RWPE2 (cell line): ENCODE measurements around the gene CEP41.

Source experiments
- ATAC-seq: fragments of 200-7000 bp; cut with Tn5 transposase; 3 replicates; pipeline ENCODE4 v1.9.1; 2021; ENCODE audit warnings: low read depth
- DNase-seq: peaks from one replicate; pipeline ENCODE4 v3.0.0-alpha.2; 2020; ENCODE audit warnings: low spot score
- H3K27ac ChIP-seq: fragments of 450-650 bp; 2 replicates; pipeline ENCODE4 v1.5.1; 2017; ENCODE audit warnings: mild to moderate bottlenecking; ENCODE audit not compliant: poor library complexity, severe bottlenecking
- H3K27me3 ChIP-seq: fragments of 250-450 bp; sonication (Bioruptor Pico); 2 replicates; pipeline ENCODE4 v1.5.1; 2021; ENCODE audit warnings: mild to moderate bottlenecking, moderate library complexity; ENCODE audit not compliant: insufficient read depth, poor library complexity, severe bottlenecking
- H3K36me3 ChIP-seq: fragments of 250-450 bp; sonication (Bioruptor Pico); 2 replicates; pipeline ENCODE4 v1.5.1; 2020; ENCODE audit warnings: low read depth, mild to moderate bottlenecking, moderate library complexity
- H3K4me1 ChIP-seq: fragments of 250-450 bp; sonication (Bioruptor Pico); 2 replicates; pipeline ENCODE4 v1.5.1; 2021; ENCODE audit warnings: mild to moderate bottlenecking, moderate library complexity; ENCODE audit not compliant: insufficient read depth, poor library complexity, severe bottlenecking
- H3K4me3 ChIP-seq: fragments of 250-450 bp; sonication (Bioruptor Pico); 2 replicates; pipeline ENCODE4 v1.5.1; 2021; ENCODE audit warnings: mild to moderate bottlenecking, moderate library complexity; ENCODE audit not compliant: severe bottlenecking
- H3K9me3 ChIP-seq: fragments of 250-450 bp; sonication (Bioruptor Pico); 2 replicates; pipeline ENCODE4 v1.5.1; 2021; ENCODE audit warnings: mild to moderate bottlenecking, moderate library complexity; ENCODE audit not compliant: severe bottlenecking
- TF ChIP-seq, protein P1 (sequence below): fragments of 450-650 bp; IDR thresholded peaks from one replicate; pipeline ENCODE4 v1.5.1; 2017; ENCODE audit warnings: mild to moderate bottlenecking, moderate library complexity; ENCODE audit not compliant: poor library complexity, severe bottlenecking

The CEP41 gene

DNA sequence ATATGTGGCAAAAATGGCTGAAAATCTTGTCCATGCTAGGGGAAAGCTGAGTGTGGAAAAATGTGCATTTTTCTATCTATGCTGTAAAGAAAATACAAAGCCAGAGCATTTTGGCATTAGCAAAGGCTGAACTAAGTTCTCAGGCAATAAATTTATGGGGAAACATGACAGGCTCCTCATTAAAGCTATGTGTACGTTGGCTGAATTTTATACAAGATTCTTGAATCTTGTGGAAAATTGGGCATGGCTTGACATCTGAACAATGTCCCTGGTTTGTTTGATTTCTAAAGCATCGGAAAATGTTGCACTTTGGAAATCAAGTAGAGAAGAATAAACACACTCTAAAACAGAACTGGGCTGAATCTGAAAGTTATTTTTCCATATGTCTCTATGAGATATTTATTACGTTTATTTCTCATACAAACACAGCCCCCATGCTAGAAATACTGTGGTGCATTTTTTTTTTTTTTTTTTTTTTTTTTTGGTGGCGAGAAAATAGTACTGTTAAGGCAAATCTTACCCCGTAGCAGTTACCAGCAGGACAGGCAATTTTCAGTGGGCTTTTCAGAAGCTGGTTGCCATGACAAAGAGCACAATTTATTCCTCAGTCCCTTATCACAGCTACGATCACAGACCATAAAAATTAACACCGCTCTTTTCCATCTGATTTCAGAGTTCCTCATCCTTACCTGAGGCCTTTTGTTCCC lies 43.6 kb downstream of the CEP41 start:
- H3K4me1 ChIP-seq = no peaks in the 10 kb centered on the region
- H3K27me3 ChIP-seq = no peaks in the 10 kb centered on the region
- DNase-seq = no peak
- no peaks in the 10 kb centered on the region for H3K9me3 ChIP-seq
- H3K4me3 ChIP-seq = no peak overlapping the region
- no peak for ATAC-seq
- peaks cover 13% of the 10 kb centered on the region for H3K36me3 ChIP-seq
- TF ChIP-seq, protein P1, sequence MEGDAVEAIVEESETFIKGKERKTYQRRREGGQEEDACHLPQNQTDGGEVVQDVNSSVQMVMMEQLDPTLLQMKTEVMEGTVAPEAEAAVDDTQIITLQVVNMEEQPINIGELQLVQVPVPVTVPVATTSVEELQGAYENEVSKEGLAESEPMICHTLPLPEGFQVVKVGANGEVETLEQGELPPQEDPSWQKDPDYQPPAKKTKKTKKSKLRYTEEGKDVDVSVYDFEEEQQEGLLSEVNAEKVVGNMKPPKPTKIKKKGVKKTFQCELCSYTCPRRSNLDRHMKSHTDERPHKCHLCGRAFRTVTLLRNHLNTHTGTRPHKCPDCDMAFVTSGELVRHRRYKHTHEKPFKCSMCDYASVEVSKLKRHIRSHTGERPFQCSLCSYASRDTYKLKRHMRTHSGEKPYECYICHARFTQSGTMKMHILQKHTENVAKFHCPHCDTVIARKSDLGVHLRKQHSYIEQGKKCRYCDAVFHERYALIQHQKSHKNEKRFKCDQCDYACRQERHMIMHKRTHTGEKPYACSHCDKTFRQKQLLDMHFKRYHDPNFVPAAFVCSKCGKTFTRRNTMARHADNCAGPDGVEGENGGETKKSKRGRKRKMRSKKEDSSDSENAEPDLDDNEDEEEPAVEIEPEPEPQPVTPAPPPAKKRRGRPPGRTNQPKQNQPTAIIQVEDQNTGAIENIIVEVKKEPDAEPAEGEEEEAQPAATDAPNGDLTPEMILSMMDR = no peak
- H3K27ac ChIP-seq = no peak overlapping the region

DNA sequence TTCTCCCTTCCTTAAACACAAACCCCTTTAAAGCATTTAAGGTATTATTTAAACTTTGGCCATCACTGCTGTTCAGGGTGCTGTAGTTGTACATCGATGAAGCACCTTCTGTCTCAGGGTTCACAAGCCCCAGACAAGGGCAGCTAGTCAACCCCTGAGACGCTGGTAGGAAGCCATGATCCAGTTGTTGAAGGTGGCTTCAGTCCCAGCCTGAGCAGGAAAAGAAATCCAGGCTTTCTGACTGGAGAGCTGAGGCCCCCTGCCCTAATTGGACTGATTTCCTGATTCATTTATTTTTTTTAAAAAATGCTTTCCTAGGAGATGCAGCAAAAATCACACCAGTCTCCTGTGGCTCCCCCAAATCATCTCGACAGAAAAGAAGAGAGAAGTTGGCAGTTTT lies 44.7 kb downstream of the CEP41 start:
- H3K4me3 ChIP-seq = no peak overlapping the region
- no peaks in the 10 kb centered on the region for H3K4me1 ChIP-seq
- no peak for ATAC-seq
- H3K27me3 ChIP-seq = no peaks in the 10 kb centered on the region
- H3K36me3 ChIP-seq = peaks cover 10% of the 10 kb centered on the region
- no peak for DNase-seq
- H3K27ac ChIP-seq = no peak overlapping the region
- TF ChIP-seq, protein P1 = no peak
- H3K9me3 ChIP-seq = no peaks in the 10 kb centered on the region

DNA sequence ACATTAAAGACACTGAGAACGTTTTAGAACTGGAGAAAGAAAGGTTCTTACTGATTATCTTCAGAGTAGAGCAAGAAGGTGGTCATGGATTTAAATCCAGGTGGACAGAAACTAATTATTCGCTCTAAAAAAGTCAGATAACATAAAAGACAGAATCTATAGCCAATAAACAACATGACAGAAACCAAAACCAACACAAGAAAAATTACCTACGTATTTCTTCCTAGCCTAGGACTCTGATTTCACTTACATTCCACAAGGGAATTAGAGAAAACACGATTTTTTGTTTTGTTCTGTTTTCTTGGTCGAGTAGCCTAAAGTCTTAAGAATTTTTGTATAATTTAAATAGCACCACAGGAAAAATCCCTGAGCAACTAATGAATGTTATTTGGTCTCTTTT lies 45.4 kb downstream of the CEP41 start:
- Histone ChIP-seq H3K4me1 (no peaks in the 10 kb centered on the region), H3K27me3 (no peaks in the 10 kb centered on the region), H3K9me3 (no peaks in the 10 kb centered on the region), H3K4me3 (no peak overlapping the region), H3K27ac (no peak overlapping the region), H3K36me3 (peaks cover 7% of the 10 kb centered on the region; the same call in 1 of the 2 replicates)
- no peak for ATAC-seq
- DNase-seq = no peak
- TF ChIP-seq, protein P1 = no peak

DNA sequence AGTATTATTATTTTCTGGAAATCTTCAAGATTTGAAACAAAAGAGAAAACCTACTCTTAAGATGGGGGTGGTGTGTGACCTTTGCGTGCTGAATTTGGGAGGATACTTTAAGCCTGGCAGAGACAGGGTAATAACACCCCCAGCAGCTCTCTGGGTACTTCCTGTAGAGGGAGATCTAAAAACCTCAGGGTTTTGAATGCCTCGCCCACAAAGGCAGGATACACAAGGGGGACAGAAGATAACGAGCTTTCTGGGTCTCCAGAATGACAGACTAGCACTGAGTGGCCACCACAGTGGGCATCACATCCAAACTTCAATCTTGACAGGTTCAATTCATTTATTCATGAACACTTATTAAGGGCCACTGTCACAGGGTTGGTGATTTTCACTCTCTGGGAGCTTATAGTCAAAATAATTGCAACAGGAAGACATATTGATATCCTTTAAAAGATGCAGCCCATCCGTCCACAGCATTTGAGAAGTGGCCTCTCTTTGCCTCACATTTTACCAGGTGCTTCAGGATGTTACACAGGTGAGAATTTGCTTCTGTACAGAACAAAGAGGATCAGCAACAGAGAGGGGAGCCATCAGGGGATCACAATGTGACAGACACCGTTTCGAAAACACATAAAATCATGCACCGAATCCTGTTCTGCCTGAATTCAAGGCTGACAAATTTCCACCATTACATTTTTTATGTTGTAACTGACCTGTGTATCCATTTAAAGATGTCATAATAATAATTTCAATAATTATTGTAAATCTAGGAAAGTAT lies 46.2 kb downstream of the CEP41 start:
- H3K27ac ChIP-seq = no peak overlapping the region
- no peaks in the 10 kb centered on the region for H3K27me3 ChIP-seq
- TF ChIP-seq, protein P1 = no peak
- H3K4me1 ChIP-seq = no peaks in the 10 kb centered on the region
- H3K9me3 ChIP-seq = no peaks in the 10 kb centered on the region
- H3K4me3 ChIP-seq = no peak overlapping the region
- DNase-seq = no peak
- ATAC-seq = no peak
- H3K36me3 ChIP-seq = no peaks in the 10 kb centered on the region
